ENCODE data around the gene KISS1R. TPM values are rescaled to one million over a fixed set of nuclear protein-coding genes. Genes with fewer than 3 reads are reported as not detected.

Gene KISS1R
- total RNA-seq, 4 donors from 2014 or later, result not detected

DNA sequence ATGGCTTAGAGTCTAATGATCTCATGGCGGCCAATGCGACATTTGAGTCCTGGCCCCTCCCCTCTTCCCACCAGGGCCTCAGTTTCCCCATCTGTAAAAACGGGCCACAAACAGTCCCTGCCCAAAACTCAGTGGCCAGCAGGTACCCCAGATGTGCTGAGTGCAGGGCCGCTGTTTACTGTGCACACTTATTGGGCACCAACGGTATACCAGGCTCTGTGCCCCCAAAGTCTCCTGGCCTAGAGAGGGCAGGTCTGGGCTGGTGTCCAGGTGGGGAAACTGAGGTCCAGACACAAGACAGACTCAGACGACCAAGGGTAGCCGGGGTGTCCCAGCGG is 43.4 kb downstream of the KISS1R start:
- 72 to 73% methylated on average over 6 of the region's 8 CpGs for WGBS, 2 donors
- Histone ChIP-seq H3K36me3 (peaks cover 0 to 19% (median 0%) of the 10 kb centered on the region in 3 donors), H3K9me3 (no peaks in the 10 kb centered on the region), H3K4me1 (peaks cover 0 to 15% (median 0%) of the 10 kb centered on the region in 4 donors), H3K27me3 (peaks cover 0 to 7% of the 10 kb centered on the region in 2 donors), H3K4me3 (no peak overlapping the region), H3K27ac (no peak overlapping the region)
- DNase-seq (ENCODE audit: low spot score in 2 of 2), result no peak
- no peak for TF ChIP-seq POLR2A (IDR thresholded peaks at IDR 0.05)
- TF ChIP-seq EP300 (IDR thresholded peaks at IDR 0.05), result no peak
- TF ChIP-seq, protein P1, sequence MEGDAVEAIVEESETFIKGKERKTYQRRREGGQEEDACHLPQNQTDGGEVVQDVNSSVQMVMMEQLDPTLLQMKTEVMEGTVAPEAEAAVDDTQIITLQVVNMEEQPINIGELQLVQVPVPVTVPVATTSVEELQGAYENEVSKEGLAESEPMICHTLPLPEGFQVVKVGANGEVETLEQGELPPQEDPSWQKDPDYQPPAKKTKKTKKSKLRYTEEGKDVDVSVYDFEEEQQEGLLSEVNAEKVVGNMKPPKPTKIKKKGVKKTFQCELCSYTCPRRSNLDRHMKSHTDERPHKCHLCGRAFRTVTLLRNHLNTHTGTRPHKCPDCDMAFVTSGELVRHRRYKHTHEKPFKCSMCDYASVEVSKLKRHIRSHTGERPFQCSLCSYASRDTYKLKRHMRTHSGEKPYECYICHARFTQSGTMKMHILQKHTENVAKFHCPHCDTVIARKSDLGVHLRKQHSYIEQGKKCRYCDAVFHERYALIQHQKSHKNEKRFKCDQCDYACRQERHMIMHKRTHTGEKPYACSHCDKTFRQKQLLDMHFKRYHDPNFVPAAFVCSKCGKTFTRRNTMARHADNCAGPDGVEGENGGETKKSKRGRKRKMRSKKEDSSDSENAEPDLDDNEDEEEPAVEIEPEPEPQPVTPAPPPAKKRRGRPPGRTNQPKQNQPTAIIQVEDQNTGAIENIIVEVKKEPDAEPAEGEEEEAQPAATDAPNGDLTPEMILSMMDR (IDR thresholded peaks at IDR 0.05), result no peak

DNA sequence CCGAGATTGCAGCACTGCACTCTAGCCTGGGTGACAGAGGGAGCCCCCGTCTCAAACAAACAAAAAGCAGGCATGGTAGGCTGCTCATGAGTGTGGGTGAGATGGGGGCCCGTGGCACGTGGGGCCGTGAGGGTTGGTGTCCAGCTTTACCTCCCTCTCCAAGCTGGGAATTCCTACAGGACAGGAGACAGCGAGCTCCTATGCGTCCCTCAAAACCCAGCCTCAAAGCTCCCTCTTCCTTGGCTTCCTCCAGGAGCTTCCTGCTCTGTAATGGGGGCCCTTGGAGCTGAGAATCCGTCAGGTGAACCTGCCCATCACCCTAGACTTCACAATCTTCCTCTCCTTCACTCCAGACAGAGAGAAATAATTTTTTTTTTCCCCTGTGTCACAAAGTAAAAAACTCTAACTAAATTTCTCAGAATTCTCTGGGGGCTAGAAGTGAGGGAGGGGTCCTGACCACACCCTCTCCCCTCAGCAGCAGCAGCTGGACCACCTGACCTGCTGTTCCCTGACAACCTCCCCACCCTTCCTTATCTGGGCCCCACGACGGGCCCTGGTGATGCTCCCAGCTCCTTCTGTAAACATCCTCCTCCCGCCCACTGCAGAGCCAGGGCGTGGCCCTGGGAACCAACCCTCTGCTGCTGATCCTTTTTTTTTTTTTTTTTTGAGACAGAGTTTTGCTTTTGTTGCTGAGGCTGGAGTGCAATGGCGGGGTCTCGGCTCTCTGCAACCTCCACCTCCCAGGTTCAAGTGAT is 44.9 kb downstream of the KISS1R start:
- DNase-seq (ENCODE audit: low spot score in 2 of 2), result no peak
- H3K27me3 ChIP-seq, result peaks cover 0 to 7% of the 10 kb centered on the region in 2 donors
- no peak overlapping the region for H3K4me3 ChIP-seq
- TF ChIP-seq EP300 (IDR thresholded peaks at IDR 0.05), result no peak
- TF ChIP-seq, protein P1 (IDR thresholded peaks at IDR 0.05), result no peak
- peaks cover 0 to 29% (median 1%) of the 10 kb centered on the region in 3 donors for H3K36me3 ChIP-seq
- no peaks in the 10 kb centered on the region for H3K9me3 ChIP-seq
- no peak overlapping the region for H3K27ac ChIP-seq
- 76 to 77% methylated on average over 14 of the region's 14 CpGs for WGBS, 2 donors
- peaks cover 0 to 4% (median 0%) of the 10 kb centered on the region in 4 donors for H3K4me1 ChIP-seq

DNA sequence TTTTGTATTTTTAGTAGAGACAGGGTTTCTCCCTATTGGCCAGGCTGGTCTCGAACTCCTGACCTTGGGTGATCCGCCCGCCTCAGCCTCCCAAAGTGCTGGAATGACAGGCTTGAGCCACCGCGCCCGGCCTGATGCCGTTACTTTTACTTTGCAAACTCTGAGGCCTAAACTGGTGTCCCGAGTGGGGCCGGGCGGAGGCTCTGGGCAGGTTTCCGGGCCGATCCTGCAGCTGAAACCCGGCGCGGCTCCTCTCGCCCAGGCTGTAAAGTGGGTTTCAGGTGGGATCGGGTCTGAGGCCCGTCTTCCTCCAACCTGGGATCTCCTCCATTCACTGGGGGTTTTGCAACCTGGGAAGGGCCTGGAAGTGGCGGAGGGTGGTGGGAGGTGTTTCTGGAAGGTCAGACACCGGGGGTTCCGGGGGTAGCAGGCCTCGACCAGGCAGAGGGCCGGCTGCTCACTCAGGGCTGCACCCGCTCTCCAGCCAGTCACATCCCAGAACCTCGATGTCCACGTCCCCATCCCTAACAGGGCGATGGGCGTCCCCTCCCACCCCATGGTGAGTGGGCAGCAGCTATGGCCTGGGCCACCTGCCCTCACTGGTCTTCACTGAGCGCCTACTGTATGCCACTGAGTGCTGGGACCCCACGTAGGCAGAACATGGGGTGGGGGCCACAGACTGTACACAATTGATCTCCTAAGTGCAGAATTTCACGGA is 45.7 kb downstream of the KISS1R start:
- peaks cover 0 to 37% (median 4%) of the 10 kb centered on the region in 3 donors for H3K36me3 ChIP-seq
- peaks cover 0 to 7% of the 10 kb centered on the region in 2 donors for H3K27me3 ChIP-seq
- no peaks in the 10 kb centered on the region for H3K9me3 ChIP-seq
- 85 to 90% methylated on average over 21 to 31 of the region's 31 CpGs for WGBS, 2 donors
- H3K4me1 ChIP-seq, result peaks cover 0 to 3% (median 0%) of the 10 kb centered on the region in 4 donors
- DNase-seq (ENCODE audit: low spot score in 2 of 2), result no peak
- TF ChIP-seq EP300 (IDR thresholded peaks at IDR 0.05), result no peak
- no peak for TF ChIP-seq POLR2A (IDR thresholded peaks at IDR 0.05)
- TF ChIP-seq, protein P1 (IDR thresholded peaks at IDR 0.05), result no peak
- H3K27ac ChIP-seq, result no peak overlapping the region
- no peak overlapping the region for H3K4me3 ChIP-seq

DNA sequence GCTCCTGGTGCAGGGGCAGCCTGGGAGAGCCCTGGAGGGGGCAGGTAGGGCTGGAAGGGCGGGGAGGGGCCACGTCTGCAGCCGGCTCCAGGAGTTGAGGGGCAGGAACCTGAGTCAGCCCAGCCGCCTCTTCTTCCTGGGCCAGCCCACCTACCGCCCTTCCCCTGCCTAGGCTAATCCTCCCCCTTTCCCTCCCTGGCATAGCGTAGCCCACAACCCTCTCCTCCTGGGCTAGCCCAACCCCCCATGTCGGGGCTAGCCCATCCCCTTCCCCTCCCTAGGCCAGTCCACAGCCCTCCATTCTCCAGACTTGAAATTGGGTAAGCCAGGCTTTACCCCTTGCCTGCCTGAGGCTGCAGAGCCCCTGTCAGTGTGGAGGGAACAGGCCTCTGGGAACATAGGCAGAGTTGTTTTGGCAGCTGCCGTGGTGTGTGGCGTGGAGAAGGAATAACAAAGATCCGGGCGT is 46.4 kb downstream of the KISS1R start:
- no peaks in the 10 kb centered on the region for H3K9me3 ChIP-seq
- H3K4me3 ChIP-seq, result no peak overlapping the region
- peaks cover 0 to 7% of the 10 kb centered on the region in 2 donors for H3K27me3 ChIP-seq
- WGBS, 2 donors, result 67 to 83% methylated on average over 11 of the region's 11 CpGs
- no peak for TF ChIP-seq EP300 (IDR thresholded peaks at IDR 0.05)
- TF ChIP-seq, protein P1 (IDR thresholded peaks at IDR 0.05), result no peak
- no peak for TF ChIP-seq POLR2A (IDR thresholded peaks at IDR 0.05)
- H3K27ac ChIP-seq, result no peak overlapping the region
- peaks cover 0 to 3% (median 0%) of the 10 kb centered on the region in 4 donors for H3K4me1 ChIP-seq
- DNase-seq (ENCODE audit: low spot score in 2 of 2), result no peak
- peaks cover 0 to 41% (median 4%) of the 10 kb centered on the region in 3 donors for H3K36me3 ChIP-seq

DNA sequence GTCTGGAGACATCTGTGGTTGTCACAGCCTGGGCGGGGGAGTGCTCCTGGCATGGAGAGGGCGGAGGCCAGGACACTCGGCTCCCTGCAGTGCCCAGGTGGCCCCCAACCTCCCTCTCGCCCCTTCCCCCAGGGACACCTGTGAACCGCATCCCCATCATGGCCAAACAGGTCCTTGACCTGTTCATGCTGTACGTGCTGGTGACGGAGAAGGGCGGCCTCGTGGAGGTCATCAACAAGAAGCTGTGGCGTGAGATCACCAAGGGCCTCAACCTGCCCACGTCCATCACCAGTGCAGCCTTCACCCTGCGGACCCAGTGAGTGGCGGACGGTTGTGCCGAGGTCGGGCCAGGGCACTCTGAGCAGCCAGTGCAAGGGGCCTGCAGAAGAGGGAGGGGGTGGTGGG is 47.0 kb downstream of the KISS1R start:
- 89 to 91% methylated on average over 13 to 15 of the region's 16 CpGs for WGBS, 2 donors
- Histone ChIP-seq H3K36me3 (peaks cover 0 to 44% (median 5%) of the 10 kb centered on the region in 3 donors), H3K4me3 (no peak overlapping the region), H3K4me1 (peaks cover 0 to 3% (median 0%) of the 10 kb centered on the region in 4 donors), H3K27me3 (peaks cover 0 to 7% of the 10 kb centered on the region in 2 donors), H3K9me3 (no peaks in the 10 kb centered on the region), H3K27ac (no peak overlapping the region)
- no peak for DNase-seq (ENCODE audit: low spot score in 2 of 2)
- TF ChIP-seq, protein P1 (IDR thresholded peaks at IDR 0.05), result no peak
- TF ChIP-seq POLR2A (IDR thresholded peaks at IDR 0.05), result no peak
- no peak for TF ChIP-seq EP300 (IDR thresholded peaks at IDR 0.05)
